SK-N-SH (cell line): ENCODE results near the gene ZNF79. TPM values are rescaled to one million over a fixed set of nuclear protein-coding genes. Genes with fewer than 3 reads are reported as not detected.

Experiments used
- CTCF ChIA-PET: fragments of 300-600, 350-600 bp; formaldehyde crosslinking; extraction: SDS; loops from one replicate; lab custom pipeline; 2021; lab: Yijun Ruan, JAX
- POLR2A ChIA-PET: fragments of 350-600 bp; sonication (Branson Sonifier 250); formaldehyde crosslinking; extraction: SDS; loops from one replicate; lab custom pipeline; 2020; ENCODE audit warnings: antibody characterized with exemption, inconsistent platforms; lab: Yijun Ruan, JAX
- DNase-seq: peaks from one replicate; pipeline ENCODE4 v3.0.0; 2012
- H2AFZ ChIP-seq: fragments of 200-600 bp; sonication (generic); 2 replicates; pipeline ENCODE4 v1.8.1; 2016; ENCODE audit warnings: antibody characterized with exemption, mild to moderate bottlenecking, low read depth
- H3F3A ChIP-seq: fragments of 200-600 bp; sonication (generic); replicated peaks from 2 replicates; pipeline ENCODE3; 2016; ENCODE audit warnings: antibody characterized with exemption, mild to moderate bottlenecking; ENCODE audit not compliant: insufficient read depth
- H3K27ac ChIP-seq, 2 experiments: fragments of 200-500 bp in 1 of 2; fragments of 200-600 bp in 1 of 2; sonication (Bioruptor generic) in 1 of 2; sonication (generic), shearing (Covaris generic) in 1 of 2; 2 replicates each; pipeline versions ENCODE4 v1.5.1 to v1.6.1; 2014 to 2016; ENCODE audit warnings: low read depth in 2 of 2, inconsistent platforms in 1 of 2, low read length in 1 of 2, mild to moderate bottlenecking in 1 of 2, mixed read lengths in 1 of 2
- H3K27me3 ChIP-seq: fragments of 200-600 bp; sonication (generic), shearing (Covaris generic); 2 replicates; pipeline ENCODE4 v1.6.1; 2016; ENCODE audit warnings: mixed run types; ENCODE audit not compliant: insufficient read depth
- H3K36me3 ChIP-seq, 2 experiments: fragments of 200-500 bp in 1 of 2; fragments of 200-600 bp in 1 of 2; sonication (Bioruptor generic) in 1 of 2; sonication (generic) in 1 of 2; replicated peaks in 1 of 2; 2 replicates each; pipeline versions ENCODE3 to v1.5.1; 2014 to 2016; ENCODE audit warnings: low read length in 1 of 2, mild to moderate bottlenecking in 1 of 2; ENCODE audit not compliant: insufficient read depth in 2 of 2, control insufficient read depth in 1 of 2
- H3K4me1 ChIP-seq, 2 experiments: fragments of 200-500 bp in 1 of 2; fragments of 200-600 bp in 1 of 2; sonication (Bioruptor generic) in 1 of 2; sonication (generic), shearing (Covaris generic) in 1 of 2; 2 replicates each; pipeline versions ENCODE4 v1.5.1 to v1.6.1; 2014 to 2016; ENCODE audit warnings: low read depth in 1 of 2, low read length in 1 of 2, mixed run types in 1 of 2; ENCODE audit not compliant: insufficient read depth in 2 of 2, control insufficient read depth in 1 of 2
- H3K4me2 ChIP-seq: fragments of 200-600 bp; sonication (generic), shearing (Covaris generic); 2 replicates; pipeline ENCODE4 v1.6.1; 2017; ENCODE audit warnings: mixed run types
- H3K4me3 ChIP-seq, 2 experiments: fragments of 200-500 bp in 1 of 2; fragments of 200-600 bp in 1 of 2; sonication (Bioruptor generic) in 1 of 2; sonication (generic), shearing (Covaris generic) in 1 of 2; 2 replicates each; pipeline versions ENCODE4 v1.5.1 to v1.8.1; 2014 to 2016; ENCODE audit warnings: low read depth in 2 of 2, inconsistent platforms in 1 of 2, low read length in 1 of 2, mild to moderate bottlenecking in 1 of 2, mixed read lengths in 1 of 2, moderate library complexity in 1 of 2
- H3K79me2 ChIP-seq: fragments of 200-600 bp; sonication (generic); 2 replicates; pipeline ENCODE4 v1.8.1; 2017; ENCODE audit warnings: mild to moderate bottlenecking; ENCODE audit not compliant: insufficient read depth
- H3K9ac ChIP-seq: fragments of 200-600 bp; sonication (generic); 2 replicates; pipeline ENCODE4 v1.6.1; 2017; ENCODE audit warnings: mixed run types
- H3K9me2 ChIP-seq: fragments of 200-600 bp; sonication (generic); 2 replicates; pipeline ENCODE4 v1.6.1; 2017; ENCODE audit warnings: mixed run types
- H3K9me3 ChIP-seq: fragments of 200-600 bp; sonication (generic); 2 replicates; pipeline ENCODE4 v1.6.1; 2017; ENCODE audit warnings: mixed run types, mild to moderate bottlenecking, moderate library complexity
- H4K20me1 ChIP-seq: fragments of 200-600 bp; sonication (generic); 2 replicates; pipeline ENCODE4 v1.6.1; 2017; ENCODE audit warnings: mild to moderate bottlenecking, mixed run types; ENCODE audit not compliant: insufficient read depth
- CHD2 ChIP-seq: fragments of 150-350 bp; IDR thresholded peaks from 2 replicates; pipeline ENCODE4 v1.6.1; 2018; ENCODE audit warnings: low read length; ENCODE audit not compliant: partially characterized antibody
- CTCF ChIP-seq: fragments of 200-600 bp; sonication (generic); IDR thresholded peaks from 2 replicates; pipeline ENCODE4 v1.6.1; 2017; ENCODE audit warnings: antibody characterized with exemption, mild to moderate bottlenecking, moderate library complexity
- FOXJ3 ChIP-seq: sonication (generic); formaldehyde crosslinking; IDR thresholded peaks from 2 replicates; pipeline ENCODE4 v1.5.1; 2020; ENCODE audit warnings: mild to moderate bottlenecking, missing genetic modification reagents
- GABPA ChIP-seq: IDR thresholded peaks from 2 replicates; pipeline ENCODE4 v1.4.0; 2012; ENCODE audit warnings: low read depth, mild to moderate bottlenecking
- JUND ChIP-seq: IDR thresholded peaks from 2 replicates; pipeline ENCODE4 v1.4.0; 2012
- MEF2A ChIP-seq: IDR thresholded peaks from 2 replicates; pipeline ENCODE4 v1.4.0; 2012; ENCODE audit warnings: low read depth, borderline replicate concordance
- MXI1 ChIP-seq: IDR thresholded peaks from 2 replicates; pipeline ENCODE4 v1.6.1; 2012; ENCODE audit warnings: mild to moderate bottlenecking, low read depth, low read length, improper control_type of control experiment
- NFIC ChIP-seq: IDR thresholded peaks from 2 replicates; pipeline ENCODE4 v1.4.0; 2012; ENCODE audit warnings: borderline replicate concordance
- PBX3 ChIP-seq: IDR thresholded peaks from 2 replicates; pipeline ENCODE4; 2012
- RCOR1 ChIP-seq: fragments of 150-350 bp; IDR thresholded peaks from 2 replicates; pipeline ENCODE4 v1.6.1; 2017; ENCODE audit warnings: antibody characterized with exemption, low read length
- RFX5 ChIP-seq: IDR thresholded peaks from 2 replicates; pipeline ENCODE4 v1.6.1; 2012; ENCODE audit warnings: mild to moderate bottlenecking, improper control_type of control experiment, low read length
- RXRA ChIP-seq: IDR thresholded peaks from 2 replicates; pipeline ENCODE4 v1.4.0; 2012; ENCODE audit warnings: low read depth, mild to moderate bottlenecking, borderline replicate concordance
- TAF1 ChIP-seq: IDR thresholded peaks from 2 replicates; pipeline ENCODE4 v1.6.1; 2012; ENCODE audit warnings: low read depth, mild to moderate bottlenecking, low read length, moderate library complexity, borderline replicate concordance
- TCF12 ChIP-seq: IDR thresholded peaks from 2 replicates; pipeline ENCODE4 v1.4.0; 2012
- ZBTB33 ChIP-seq: IDR thresholded peaks from 2 replicates; pipeline ENCODE4 v1.4.0; 2012; ENCODE audit warnings: low read depth, borderline replicate concordance
- WGBS: methylation state at CpG from one replicate; pipeline ENCODE4 v1.1.6; 2017; ENCODE audit warnings: low lambda C conversion rate; 5-methylcytosine and 5-hydroxymethylcytosine counted together
- polyA plus RNA-seq, 3 experiments: library from polyadenylated mRNA; depleted of rRNA; stranded (reverse); fragments of >200 nt; gene quantifications; 2 replicates each; pipeline ENCODE4 v1.2.3, GENCODE V29; 2012

ZNF79 gene
- polyA plus RNA-seq, 1 of the 3 experiments (the other 2 are of a cell fraction), result 4.6 TPM

- H3K4me3 ChIP-seq, result no peak overlapping the region
- ChIA-PET CTCF (interaction anchor here (1.1 to 2.4 kb wide), 2 partner anchors 16 to 30 kb away, joined by 3 to 7 read pairs; no protein-coding TSS in a partner anchor), POLR2A (no interaction called here)
- no peak for DNase-seq
- H3K79me2 ChIP-seq, result no peaks in the 10 kb centered on the region
- H3K9ac ChIP-seq, result no peak overlapping the region
- H4K20me1 ChIP-seq, result no peaks in the 10 kb centered on the region
- no peak overlapping the region for H3K27ac ChIP-seq
- H3K36me3 ChIP-seq, result peaks cover 9 to 17% of the 10 kb centered on the region in 2 experiments
- no peaks in the 10 kb centered on the region for H3K4me1 ChIP-seq
- H2AFZ ChIP-seq, result no peak overlapping the region
- no peaks in the 10 kb centered on the region for H3F3A ChIP-seq
- H3K4me2 ChIP-seq, result no peak overlapping the region
- H3K9me2 ChIP-seq, result no peaks in the 10 kb centered on the region
- TF ChIP-seq FOXJ3 (CRISPR knock-in tag) (no peak), JUND (no peak), CHD2 (no peak)
- 95% methylated on average over 4 of the region's 4 CpGs for WGBS
- no peaks in the 10 kb centered on the region for H3K27me3 ChIP-seq
- H3K9me3 ChIP-seq, result no peaks in the 10 kb centered on the region
Measured at GRCh38 chr9:127473932-127474331, 49.8 kb downstream of the ZNF79 start.

GRCh38 chr9:127474592-127474991 is 50.4 kb downstream of the ZNF79 start:
- TF ChIP-seq GABPA (no peak), ZBTB33 (no peak)

GRCh38 chr9:127479507-127480081 is 55.4 kb downstream of the ZNF79 start:
- H3K4me2 ChIP-seq, result no peak overlapping the region
- POLR2A ChIA-PET, result no interaction called here
- H3K27ac ChIP-seq, result no peak overlapping the region
- no peaks in the 10 kb centered on the region for H3K9me3 ChIP-seq
- TF ChIP-seq RCOR1 (no peak), NFIC (no peak), MXI1 (no peak), CTCF (no peak), TAF1 (no peak), RXRA (no peak), PBX3 (no peak), JUND (no peak), TCF12 (no peak), GABPA (no peak), RFX5 (no peak), MEF2A (no peak)
- no peak overlapping the region for H2AFZ ChIP-seq
- CTCF ChIA-PET, result interaction anchor here (0.8 to 2.0 kb wide), 3 partner anchors 9 to 24 kb away, joined by 3 to 5 read pairs (median 4); no protein-coding TSS in a partner anchor
- no peak overlapping the region for H3K4me3 ChIP-seq
- no peaks in the 10 kb centered on the region for H3K4me1 ChIP-seq
- no peaks in the 10 kb centered on the region for H3K79me2 ChIP-seq
- H3K27me3 ChIP-seq, result no peaks in the 10 kb centered on the region
- no peaks in the 10 kb centered on the region for H3F3A ChIP-seq
- H3K36me3 ChIP-seq, result peaks cover 21% of the 10 kb centered on the region in 2 experiments
- H3K9me2 ChIP-seq, result no peaks in the 10 kb centered on the region
- DNase-seq, result no peak
- whole genome bisulfite sequencing, result 95% methylated on average over 5 of the region's 17 CpGs
- H3K9ac ChIP-seq, result no peak overlapping the region
- no peaks in the 10 kb centered on the region for H4K20me1 ChIP-seq

More at GRCh38 chr9:127474592-127474991, 50.4 kb downstream of the ZNF79 start:
- POLR2A ChIA-PET, result no interaction called here
- WGBS, result 93% methylated on average over 4 of the region's 5 CpGs
- Histone ChIP-seq H3K27me3 (no peaks in the 10 kb centered on the region), H3K27ac (no peak overlapping the region), H4K20me1 (no peaks in the 10 kb centered on the region), H3K9ac (no peak overlapping the region), H2AFZ (no peak overlapping the region), H3K79me2 (no peaks in the 10 kb centered on the region), H3K9me2 (no peaks in the 10 kb centered on the region), H3K4me2 (no peak overlapping the region), H3K9me3 (no peaks in the 10 kb centered on the region), H3F3A (no peaks in the 10 kb centered on the region), H3K4me1 (no peaks in the 10 kb centered on the region), H3K4me3 (no peak overlapping the region), H3K36me3 (peaks cover 12 to 15% of the 10 kb centered on the region in 2 experiments)
- DNase-seq, result no peak
- CTCF ChIA-PET, result interaction anchor here (2.4 kb wide), 1 partner anchor 30 kb away, joined by 7 read pairs; no protein-coding TSS in a partner anchor
